ENCODE measurements around the gene MINDY1.

MINDY1 gene

GRCh38 chr1:150971583-150972416 lies 34.9 kb downstream of the MINDY1 start:
- DNase-seq = peak; percentile 38 to 43
- TF ChIP-seq POLR2A (IDR thresholded peaks at IDR 0.05; ENCODE audit: low read length) = no peak
- no peak for TF ChIP-seq GATA1 (IDR thresholded peaks at IDR 0.05; ENCODE audit: low read depth, low read length)

- no peak for TF ChIP-seq GATA1 (IDR thresholded peaks at IDR 0.05; ENCODE audit: low read depth, low read length)
- TF ChIP-seq POLR2A (IDR thresholded peaks at IDR 0.05; ENCODE audit: low read length) = no peak
- DNase-seq = peak in 1 of 2 experiments; percentile 26
Observed at GRCh38 chr1:150970808-150971582, 35.7 kb downstream of the MINDY1 start.

GRCh38 chr1:150969626-150970025 lies 37.1 kb downstream of the MINDY1 start:
- DNase-seq = no peak
- TF ChIP-seq POLR2A (IDR thresholded peaks at IDR 0.05; ENCODE audit: low read length) = no peak
- no peak for TF ChIP-seq GATA1 (IDR thresholded peaks at IDR 0.05; ENCODE audit: low read depth, low read length)

- TF ChIP-seq GATA1 (IDR thresholded peaks at IDR 0.05; ENCODE audit: low read depth, low read length) (no peak), POLR2A (IDR thresholded peaks at IDR 0.05; ENCODE audit: low read length) (no peak)
- DNase-seq = no peak
Observed at GRCh38 chr1:150968491-150968890, 38.2 kb downstream of the MINDY1 start.

DNA sequence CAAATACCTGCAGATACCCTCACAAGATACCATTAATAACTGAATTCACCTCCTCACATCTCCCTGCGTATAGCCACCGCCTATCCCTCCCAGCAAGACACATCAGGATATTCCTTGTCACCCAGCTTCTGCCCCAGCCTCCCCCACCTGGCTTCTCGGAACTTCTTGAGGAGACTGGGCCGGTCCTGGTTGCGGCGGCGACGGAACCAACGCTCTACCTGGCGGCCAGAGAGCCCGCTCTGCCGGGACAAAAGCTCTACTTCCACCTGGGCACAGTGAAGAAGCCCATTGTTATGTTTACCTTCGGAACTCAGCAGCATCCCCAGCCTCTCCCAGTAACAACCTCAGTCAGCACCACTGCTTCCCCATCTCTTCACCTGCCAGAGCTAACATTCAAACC lies 38.8 kb downstream of the MINDY1 start:
- DNase-seq = no peak
- TF ChIP-seq POLR2A (IDR thresholded peaks at IDR 0.05; ENCODE audit: low read length) (no peak), GATA1 (IDR thresholded peaks at IDR 0.05; ENCODE audit: low read depth, low read length) (no peak)

DNA sequence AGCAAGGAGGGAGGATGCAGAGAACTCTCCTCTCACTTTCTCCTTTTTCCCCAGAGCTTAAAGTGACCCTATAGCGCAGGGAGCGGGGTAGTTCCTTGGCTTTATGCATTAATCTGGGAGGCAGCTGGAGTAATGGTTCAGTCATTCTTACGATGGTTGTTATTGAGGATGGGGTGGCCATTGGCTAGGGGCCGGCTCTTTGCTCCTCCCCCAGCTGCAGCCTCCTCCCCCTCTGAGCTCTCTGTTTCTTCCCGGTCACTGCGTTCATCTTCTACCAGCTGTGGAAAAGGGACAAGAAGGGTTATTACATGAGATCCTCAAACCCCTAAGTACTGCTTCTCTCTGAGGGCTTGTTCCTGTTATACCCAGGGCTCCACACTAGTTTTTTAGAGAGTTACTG lies 40.7 kb downstream of the MINDY1 start:
- DNase-seq = no peak
- TF ChIP-seq GATA1 (IDR thresholded peaks at IDR 0.05; ENCODE audit: low read depth, low read length) (no peak), POLR2A (IDR thresholded peaks at IDR 0.05; ENCODE audit: low read length) (no peak)

- no peak for TF ChIP-seq GATA1 (IDR thresholded peaks at IDR 0.05; ENCODE audit: low read depth, low read length)
- TF ChIP-seq POLR2A (IDR thresholded peaks at IDR 0.05; ENCODE audit: low read length) = no peak
Observed at GRCh38 chr1:150965605-150966004, 41.1 kb downstream of the MINDY1 start.

GRCh38 chr1:150964164-150964489 lies 42.6 kb downstream of the MINDY1 start:
- TF ChIP-seq POLR2A (IDR thresholded peaks at IDR 0.05; ENCODE audit: low read length) (no peak), GATA1 (IDR thresholded peaks at IDR 0.05; ENCODE audit: low read depth, low read length) (no peak)
- no peak for DNase-seq

More at GRCh38 chr1:150965605-150966004, 41.1 kb downstream of the MINDY1 start:
- DNase-seq = no peak

- TF ChIP-seq POLR2A (IDR thresholded peaks at IDR 0.05; ENCODE audit: low read length) (no peak), GATA1 (IDR thresholded peaks at IDR 0.05; ENCODE audit: low read depth, low read length) (no peak)
- DNase-seq = no peak
Observed at GRCh38 chr1:150963321-150964163, 43.2 kb downstream of the MINDY1 start.

GRCh38 chr1:150961756-150962155 lies 44.9 kb downstream of the MINDY1 start:
- TF ChIP-seq POLR2A (IDR thresholded peaks at IDR 0.05; ENCODE audit: low read length) (no peak), GATA1 (IDR thresholded peaks at IDR 0.05; ENCODE audit: low read depth, low read length) (no peak)
- DNase-seq = peak in 1 of 2 experiments; percentile 9

- DNase-seq = no peak
Observed at GRCh38 chr1:150960646-150961045, 46.1 kb downstream of the MINDY1 start.

GRCh38 chr1:150957666-150958065 lies 49.0 kb downstream of the MINDY1 start:
- no peak for TF ChIP-seq GATA1 (IDR thresholded peaks at IDR 0.05; ENCODE audit: low read depth, low read length)
- no peak for DNase-seq

More at GRCh38 chr1:150960646-150961045, 46.1 kb downstream of the MINDY1 start:
- TF ChIP-seq POLR2A (IDR thresholded peaks at IDR 0.05; ENCODE audit: low read length) (no peak), GATA1 (IDR thresholded peaks at IDR 0.05; ENCODE audit: low read depth, low read length) (no peak)

DNA sequence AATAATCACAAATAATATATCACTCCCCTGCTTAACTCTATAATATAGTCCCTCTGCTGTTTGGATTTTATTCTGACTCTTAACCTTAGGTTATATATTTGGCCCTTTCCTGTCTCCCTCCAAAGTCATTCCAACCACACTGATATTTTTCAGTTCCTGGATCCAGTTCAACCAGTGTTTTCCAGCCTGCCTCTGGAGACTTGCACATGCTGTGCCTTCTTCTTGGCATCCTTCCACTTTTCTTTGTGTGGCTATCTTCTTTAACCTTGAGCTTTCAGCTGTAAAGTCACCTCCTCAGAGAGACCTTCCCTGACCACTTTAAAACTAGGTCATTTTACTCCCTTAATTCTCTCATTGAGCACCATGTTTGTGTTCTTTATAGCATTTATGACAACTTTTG lies 51.4 kb downstream of the MINDY1 start:
- peak; percentile 46 to 76 for DNase-seq
- TF ChIP-seq GATA1 (IDR thresholded peaks at IDR 0.05; ENCODE audit: low read depth, low read length) = no peak
- no peak for TF ChIP-seq POLR2A (IDR thresholded peaks at IDR 0.05; ENCODE audit: low read length)

- no peak for DNase-seq
- TF ChIP-seq GATA1 (IDR thresholded peaks at IDR 0.05; ENCODE audit: low read depth, low read length) = no peak
- no peak for TF ChIP-seq POLR2A (IDR thresholded peaks at IDR 0.05; ENCODE audit: low read length)
Observed at GRCh38 chr1:150954708-150955107, 52.0 kb downstream of the MINDY1 start.

Measured in erythroblast (primary cell).